Purkinje cell (primary cell): ENCODE results near the gene STAC3. TPM values are rescaled to one million over a fixed set of nuclear protein-coding genes. Genes with fewer than 3 reads are reported as not detected.

Experiments
- polyA plus RNA-seq: library from polyadenylated mRNA; unstranded; fragments of >200 nt; fragmentation: Nextera tagmentation; gene quantifications from 2 replicates; pipeline ENCODE4 v1.2.1, GENCODE V29; 2014

Gene STAC3
- polyA plus RNA-seq: 0.59 and 0.99 TPM in 2 replicates

GRCh38 chr12:57250956-57251355 lies at the start of gene STAC3:
STAC3 (minus strand) TSS chr12:57251187; CDS start chr12:57249636, 1,551 bp downstream.

GRCh38 chr12:57229634-57230380 lies 21.2 kb downstream of the STAC3 start, which contains the start of gene SHMT2:
SHMT2 (plus strand) TSS chr12:57229711; CDS start chr12:57229779, 68 bp downstream.

GRCh38 chr12:57216014-57216911 lies 34.7 kb downstream of the STAC3 start, which contains the start of gene NXPH4:
NXPH4 (plus strand) TSS chr12:57216794; CDS start chr12:57216970, 176 bp downstream.

Other genes with a start within 250 kb of the STAC3 start
- 0.34 and 0.89 TPM in 2 replicates for gene ZBTB39, start 244.6 kb downstream of the STAC3 start, polyA plus RNA-seq
- not detected in 2 replicates for gene TAC3, start 234.7 kb downstream of the STAC3 start, polyA plus RNA-seq
- not detected in 2 replicates for gene MYO1A, start 201.1 kb downstream of the STAC3 start, polyA plus RNA-seq
- gene NEMP1, start 172.4 kb downstream of the STAC3 start, polyA plus RNA-seq: 1.6 and 2.2 TPM in 2 replicates
- 0.76 and 2.1 TPM in 2 replicates for gene NAB2, start 162.1 kb downstream of the STAC3 start, polyA plus RNA-seq
- 1.5 TPM in 1 of 2 replicates, not detected in the other for gene STAT6, start 139.8 kb downstream of the STAC3 start, polyA plus RNA-seq
- gene LRP1, start 122.7 kb downstream of the STAC3 start, polyA plus RNA-seq: 6.2 and 8.6 TPM in 2 replicates
- not detected in 2 replicates for gene LRP1-AS, start 103.6 kb downstream of the STAC3 start, polyA plus RNA-seq
- gene NXPH4, start 34.4 kb downstream of the STAC3 start, polyA plus RNA-seq: 0.93 TPM in 1 of 2 replicates, not detected in the other
- gene SHMT2, start 21.5 kb downstream of the STAC3 start, polyA plus RNA-seq: 3.2 and 3.9 TPM in 2 replicates
- gene R3HDM2, start 179.9 kb upstream of the STAC3 start, polyA plus RNA-seq: 33.3 and 55.6 TPM in 2 replicates
- gene INHBC, start 183.6 kb upstream of the STAC3 start, polyA plus RNA-seq: not detected in 2 replicates
- 0.15 and 0.65 TPM in 2 replicates for gene INHBE, start 204.1 kb upstream of the STAC3 start, polyA plus RNA-seq
- gene GLI1, start 208.6 kb upstream of the STAC3 start, polyA plus RNA-seq: 0.62 and 4.5 TPM in 2 replicates
- 2.8 TPM in 1 of 2 replicates, not detected in the other for gene ARHGAP9, start 228.7 kb upstream of the STAC3 start, polyA plus RNA-seq
- gene MARS1, start 236.9 kb upstream of the STAC3 start, polyA plus RNA-seq: 147 and 163 TPM in 2 replicates